ENCODE measurements around the gene COL19A1. TPM values are rescaled to one million over a fixed set of nuclear protein-coding genes. Genes with fewer than 3 reads are reported as not detected.

Gene COL19A1
- total RNA-seq, 1 experiment from 2014 or later, result not detected

DNA sequence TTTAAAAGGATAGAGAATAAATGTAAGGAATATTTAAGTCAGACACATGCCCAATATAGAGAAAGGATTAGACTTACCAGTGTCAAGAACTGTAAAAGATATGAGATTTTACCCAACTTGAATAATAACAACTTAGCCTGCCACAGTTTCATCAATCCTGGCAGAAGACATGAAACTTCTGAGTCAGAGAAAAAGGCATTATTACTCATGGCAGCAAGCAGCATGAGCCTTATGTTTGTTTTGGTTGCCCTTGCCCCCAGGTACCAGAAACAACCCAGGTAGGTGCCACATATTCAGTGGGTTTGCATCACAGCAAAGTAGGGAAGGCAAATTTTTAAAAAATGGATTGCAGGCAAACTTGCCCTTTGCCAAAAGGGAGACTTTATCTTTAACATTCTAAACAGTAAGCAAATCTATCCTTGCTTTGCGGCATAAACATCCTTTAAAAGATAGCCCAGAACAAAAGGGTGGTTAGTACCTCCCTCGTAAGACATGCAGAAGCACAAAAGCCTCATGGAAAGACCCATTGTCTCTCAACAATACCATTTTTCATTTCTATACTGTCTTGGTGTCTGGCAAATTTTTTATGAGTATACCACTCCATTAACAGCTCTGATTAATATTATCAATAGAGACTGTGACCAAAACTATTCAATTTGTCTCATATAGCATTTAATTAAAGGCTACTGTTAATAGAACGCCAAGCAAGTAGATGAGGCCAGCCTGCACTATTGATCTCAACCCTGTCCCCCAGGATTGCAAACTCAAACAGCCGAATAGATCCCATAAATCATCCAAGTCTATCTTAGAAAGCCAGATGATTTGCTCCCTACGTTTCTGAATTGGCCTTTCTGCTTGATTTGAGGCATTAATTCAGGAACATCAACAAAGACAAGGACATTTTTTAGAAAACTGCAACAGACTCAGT lies 185.1 kb downstream of the COL19A1 start:
- TF ChIP-seq TCF7L2 (IDR thresholded peaks at IDR 0.05; ENCODE audit: low read depth, low read length), result no peak
- H3K36me3 ChIP-seq (ENCODE audit: control insufficient read depth, insufficient read depth, low read length), result no peaks in the 10 kb centered on the region
- POLR2A ChIA-PET, result no interaction called here
- in situ Hi-C loops (cut with HindIII; ENCODE audit: low pct_unique_long_range_greater_than_20kb, low sequenced_read_pairs) (no loop called here), intact Hi-C loops (cut with micrococcal nuclease; ENCODE audit: unreplicated experiment) (no loop called here)
- H3K27me3 ChIP-seq (ENCODE audit: control insufficient read depth, insufficient read depth, low read length), result no peaks in the 10 kb centered on the region
- no peak overlapping the region for H3K27ac ChIP-seq (ENCODE audit: low read length)
- CTCF ChIA-PET, result no interaction called here
- no peaks in the 10 kb centered on the region for H3K4me1 ChIP-seq (ENCODE audit: control insufficient read depth, insufficient read depth, low read length)
- H3K4me3 ChIP-seq (ENCODE audit: low read depth in 2 of 2, low read length in 2 of 2), result no peak overlapping the region
- no TSS peak for BruUV-seq (replicated peaks)
- ATAC-seq (no peak), DNase-seq (ENCODE audit: low read depth, low spot score) (no peak)
- H3K9me3 ChIP-seq (ENCODE audit: control insufficient read depth, insufficient read depth, low read depth, low read length), result no peaks in the 10 kb centered on the region

DNA sequence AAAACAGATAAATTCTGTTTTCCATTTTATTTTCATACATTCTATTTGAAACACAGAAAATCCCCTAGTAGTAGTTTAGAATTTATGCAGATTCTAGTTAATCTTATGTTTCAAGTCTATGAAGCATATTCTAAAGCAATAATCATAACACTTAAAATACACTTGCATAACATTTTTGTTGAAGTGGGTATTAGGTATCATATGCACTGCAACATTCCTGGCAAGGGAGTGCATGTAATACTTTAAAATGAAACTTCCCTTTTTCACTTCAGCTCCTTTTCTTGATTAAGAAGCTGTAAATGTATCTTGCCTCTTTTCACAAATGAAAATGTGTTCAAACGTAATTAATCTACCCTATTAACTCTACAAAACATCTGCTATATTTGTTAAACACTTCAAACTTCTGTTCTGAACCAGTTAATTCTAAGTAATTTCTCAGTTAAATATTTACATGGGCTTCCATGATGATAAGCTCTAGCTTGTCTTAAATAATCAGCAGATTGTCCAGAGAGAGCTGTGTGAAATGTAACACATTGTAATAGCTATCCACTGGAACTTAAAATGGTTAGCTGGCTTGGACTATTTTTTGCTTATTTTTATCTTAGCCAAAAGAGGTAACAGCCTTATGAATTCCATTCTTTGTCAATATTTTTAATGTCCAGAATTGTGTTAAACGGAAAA lies 192.8 kb downstream of the COL19A1 start:
- in situ Hi-C loops (cut with HindIII; ENCODE audit: low pct_unique_long_range_greater_than_20kb, low sequenced_read_pairs) (no loop called here), intact Hi-C loops (cut with micrococcal nuclease; ENCODE audit: unreplicated experiment) (no loop called here)
- ATAC-seq, result no peak
- Histone ChIP-seq H3K27ac (ENCODE audit: low read length) (no peak overlapping the region), H3K4me1 (ENCODE audit: control insufficient read depth, insufficient read depth, low read length) (no peaks in the 10 kb centered on the region), H3K4me3 (ENCODE audit: low read depth in 2 of 2, low read length in 2 of 2) (no peak overlapping the region), H3K36me3 (ENCODE audit: control insufficient read depth, insufficient read depth, low read length) (no peaks in the 10 kb centered on the region), H3K27me3 (ENCODE audit: control insufficient read depth, insufficient read depth, low read length) (no peaks in the 10 kb centered on the region), H3K9me3 (ENCODE audit: control insufficient read depth, insufficient read depth, low read depth, low read length) (no peaks in the 10 kb centered on the region)
- ChIA-PET POLR2A (no interaction called here), CTCF (no interaction called here)
- no peak for TF ChIP-seq TCF7L2 (IDR thresholded peaks at IDR 0.05; ENCODE audit: low read depth, low read length)
- no peak for TF ChIP-seq SIN3A (IDR thresholded peaks at IDR 0.05; ENCODE audit: borderline replicate concordance, insufficient read depth, low read depth, low read length)
- no peak for TF ChIP-seq POLR2AphosphoS5 (IDR thresholded peaks at IDR 0.05; ENCODE audit: low read depth, low read length)
- TF ChIP-seq, protein P1, sequence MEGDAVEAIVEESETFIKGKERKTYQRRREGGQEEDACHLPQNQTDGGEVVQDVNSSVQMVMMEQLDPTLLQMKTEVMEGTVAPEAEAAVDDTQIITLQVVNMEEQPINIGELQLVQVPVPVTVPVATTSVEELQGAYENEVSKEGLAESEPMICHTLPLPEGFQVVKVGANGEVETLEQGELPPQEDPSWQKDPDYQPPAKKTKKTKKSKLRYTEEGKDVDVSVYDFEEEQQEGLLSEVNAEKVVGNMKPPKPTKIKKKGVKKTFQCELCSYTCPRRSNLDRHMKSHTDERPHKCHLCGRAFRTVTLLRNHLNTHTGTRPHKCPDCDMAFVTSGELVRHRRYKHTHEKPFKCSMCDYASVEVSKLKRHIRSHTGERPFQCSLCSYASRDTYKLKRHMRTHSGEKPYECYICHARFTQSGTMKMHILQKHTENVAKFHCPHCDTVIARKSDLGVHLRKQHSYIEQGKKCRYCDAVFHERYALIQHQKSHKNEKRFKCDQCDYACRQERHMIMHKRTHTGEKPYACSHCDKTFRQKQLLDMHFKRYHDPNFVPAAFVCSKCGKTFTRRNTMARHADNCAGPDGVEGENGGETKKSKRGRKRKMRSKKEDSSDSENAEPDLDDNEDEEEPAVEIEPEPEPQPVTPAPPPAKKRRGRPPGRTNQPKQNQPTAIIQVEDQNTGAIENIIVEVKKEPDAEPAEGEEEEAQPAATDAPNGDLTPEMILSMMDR (IDR thresholded peaks at IDR 0.05), result no peak
- TF ChIP-seq, protein P2, sequence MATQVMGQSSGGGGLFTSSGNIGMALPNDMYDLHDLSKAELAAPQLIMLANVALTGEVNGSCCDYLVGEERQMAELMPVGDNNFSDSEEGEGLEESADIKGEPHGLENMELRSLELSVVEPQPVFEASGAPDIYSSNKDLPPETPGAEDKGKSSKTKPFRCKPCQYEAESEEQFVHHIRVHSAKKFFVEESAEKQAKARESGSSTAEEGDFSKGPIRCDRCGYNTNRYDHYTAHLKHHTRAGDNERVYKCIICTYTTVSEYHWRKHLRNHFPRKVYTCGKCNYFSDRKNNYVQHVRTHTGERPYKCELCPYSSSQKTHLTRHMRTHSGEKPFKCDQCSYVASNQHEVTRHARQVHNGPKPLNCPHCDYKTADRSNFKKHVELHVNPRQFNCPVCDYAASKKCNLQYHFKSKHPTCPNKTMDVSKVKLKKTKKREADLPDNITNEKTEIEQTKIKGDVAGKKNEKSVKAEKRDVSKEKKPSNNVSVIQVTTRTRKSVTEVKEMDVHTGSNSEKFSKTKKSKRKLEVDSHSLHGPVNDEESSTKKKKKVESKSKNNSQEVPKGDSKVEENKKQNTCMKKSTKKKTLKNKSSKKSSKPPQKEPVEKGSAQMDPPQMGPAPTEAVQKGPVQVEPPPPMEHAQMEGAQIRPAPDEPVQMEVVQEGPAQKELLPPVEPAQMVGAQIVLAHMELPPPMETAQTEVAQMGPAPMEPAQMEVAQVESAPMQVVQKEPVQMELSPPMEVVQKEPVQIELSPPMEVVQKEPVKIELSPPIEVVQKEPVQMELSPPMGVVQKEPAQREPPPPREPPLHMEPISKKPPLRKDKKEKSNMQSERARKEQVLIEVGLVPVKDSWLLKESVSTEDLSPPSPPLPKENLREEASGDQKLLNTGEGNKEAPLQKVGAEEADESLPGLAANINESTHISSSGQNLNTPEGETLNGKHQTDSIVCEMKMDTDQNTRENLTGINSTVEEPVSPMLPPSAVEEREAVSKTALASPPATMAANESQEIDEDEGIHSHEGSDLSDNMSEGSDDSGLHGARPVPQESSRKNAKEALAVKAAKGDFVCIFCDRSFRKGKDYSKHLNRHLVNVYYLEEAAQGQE (IDR thresholded peaks at IDR 0.05; ENCODE audit: insufficient read depth in 1 of 2, low read depth in 2 of 2, low read length in 1 of 2), result no peak
- DNase-seq (ENCODE audit: low read depth, low spot score), result no peak
- BruUV-seq (replicated peaks), result no TSS peak

DNA sequence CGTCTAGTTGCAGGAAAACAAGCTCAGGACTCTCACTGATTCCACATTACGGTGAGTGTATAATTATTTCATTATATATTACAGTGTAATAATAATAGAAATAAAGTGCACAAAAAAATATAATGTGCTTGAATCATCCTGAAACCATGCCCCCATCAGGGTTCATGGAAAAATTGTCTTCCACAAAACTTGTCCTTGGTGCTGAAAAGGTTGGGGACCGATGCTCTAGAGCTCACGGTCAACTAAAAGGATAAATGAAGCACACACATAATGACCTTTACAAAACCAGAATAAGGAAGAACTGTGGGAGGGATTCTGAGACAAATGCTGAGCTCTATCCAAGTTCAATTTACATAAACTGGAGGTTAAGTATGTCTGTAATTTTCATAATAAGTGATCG lies 194.3 kb downstream of the COL19A1 start:
- ChIA-PET CTCF (no interaction called here), POLR2A (no interaction called here)
- DNase-seq (ENCODE audit: low read depth, low spot score), result no peak
- H3K27ac ChIP-seq (ENCODE audit: low read length), result no peak overlapping the region
- no peak overlapping the region for H3K4me3 ChIP-seq (ENCODE audit: low read depth in 2 of 2, low read length in 2 of 2)
- no peaks in the 10 kb centered on the region for H3K4me1 ChIP-seq (ENCODE audit: control insufficient read depth, insufficient read depth, low read length)
- no peaks in the 10 kb centered on the region for H3K9me3 ChIP-seq (ENCODE audit: control insufficient read depth, insufficient read depth, low read depth, low read length)
- H3K36me3 ChIP-seq (ENCODE audit: control insufficient read depth, insufficient read depth, low read length), result no peaks in the 10 kb centered on the region
- in situ Hi-C loops (cut with HindIII; ENCODE audit: low pct_unique_long_range_greater_than_20kb, low sequenced_read_pairs) (no loop called here), intact Hi-C loops (cut with micrococcal nuclease; ENCODE audit: unreplicated experiment) (no loop called here)
- ATAC-seq, result no peak
- BruUV-seq (replicated peaks), result no TSS peak
- TF ChIP-seq, protein P1 (IDR thresholded peaks at IDR 0.05), result no peak
- no peak for TF ChIP-seq SIN3A (IDR thresholded peaks at IDR 0.05; ENCODE audit: borderline replicate concordance, insufficient read depth, low read depth, low read length)
- TF ChIP-seq, protein P2 (IDR thresholded peaks at IDR 0.05; ENCODE audit: insufficient read depth in 1 of 2, low read depth in 2 of 2, low read length in 1 of 2), result no peak
- TF ChIP-seq POLR2AphosphoS5 (IDR thresholded peaks at IDR 0.05; ENCODE audit: low read depth, low read length), result no peak
- TF ChIP-seq TCF7L2 (IDR thresholded peaks at IDR 0.05; ENCODE audit: low read depth, low read length), result no peak
- H3K27me3 ChIP-seq (ENCODE audit: control insufficient read depth, insufficient read depth, low read length), result no peaks in the 10 kb centered on the region
